Fibroblast of lung (primary cell): ENCODE measurements around the gene FIBCD1. TPM values are rescaled to one million over a fixed set of nuclear protein-coding genes. Genes with fewer than 3 reads are reported as not detected.

Source experiments
- DNase-seq, 2 donors: peaks; one replicate each; pipeline versions ENCODE4 v3.0.0 to v3.0.0-alpha.2; 2010; ENCODE audit warnings: low read depth in 2 of 2
- H2AFZ ChIP-seq: 2 replicates; pipeline ENCODE4 v1.5.1; 2012; ENCODE audit warnings: low read length, control low read depth, inconsistent platforms
- H3K27ac ChIP-seq: 2 replicates; pipeline ENCODE4 v1.5.1; 2011; ENCODE audit warnings: low read length, control low read depth; ENCODE audit not compliant: insufficient read depth
- H3K27me3 ChIP-seq: 2 replicates; pipeline ENCODE4 v1.5.1; 2011; ENCODE audit warnings: mild to moderate bottlenecking, low read length; ENCODE audit not compliant: control insufficient read depth, insufficient read depth
- H3K36me3 ChIP-seq: 2 replicates; pipeline ENCODE4 v1.5.1; 2011; ENCODE audit warnings: low read length; ENCODE audit not compliant: control insufficient read depth, insufficient read depth
- H3K4me1 ChIP-seq: 2 replicates; pipeline ENCODE4 v1.5.1; 2011; ENCODE audit warnings: low read length; ENCODE audit not compliant: control insufficient read depth, insufficient read depth; ENCODE audit errors: extremely low read depth
- H3K4me2 ChIP-seq: 2 replicates; pipeline ENCODE4 v1.5.1; 2011; ENCODE audit warnings: low read length, control low read depth; ENCODE audit not compliant: insufficient read depth; ENCODE audit errors: extremely low read depth
- H3K4me3 ChIP-seq, 4 experiments: fragments of 200-600 bp in 1 of 4; sonication (generic) in 1 of 4; replicated peaks in 1 of 4; 2 replicates each; pipeline ENCODE4 v1.5.1; 2011 to 2016; ENCODE audit warnings: low read length in 4 of 4, low read depth in 3 of 4, mild to moderate bottlenecking in 3 of 4, control low read depth in 2 of 4, inconsistent platforms in 1 of 4, mixed read lengths in 1 of 4; ENCODE audit not compliant: insufficient read depth in 1 of 4; ENCODE audit errors: control extremely low read depth in 1 of 4
- H3K79me2 ChIP-seq: 2 replicates; pipeline ENCODE4 v1.5.1; 2012; ENCODE audit warnings: mild to moderate bottlenecking, low read length, inconsistent platforms; ENCODE audit not compliant: control insufficient read depth, insufficient read depth
- H3K9ac ChIP-seq: 2 replicates; pipeline ENCODE4 v1.5.1; 2011; ENCODE audit warnings: mild to moderate bottlenecking, low read length, control low read depth; ENCODE audit not compliant: insufficient read depth
- H3K9me3 ChIP-seq: 2 replicates; pipeline ENCODE4 v1.5.1; 2012; ENCODE audit warnings: low read depth, low read length; ENCODE audit not compliant: control insufficient read depth, insufficient read depth
- H4K20me1 ChIP-seq: 2 replicates; pipeline ENCODE4 v1.5.1; 2011; ENCODE audit warnings: low read length; ENCODE audit not compliant: control insufficient read depth, insufficient read depth; ENCODE audit errors: extremely low read depth
- CTCF ChIP-seq, 2 donors: IDR thresholded peaks in 1 of 2; conservative IDR thresholded peaks in 1 of 2; 1 replicate in 1 of 2; 2 replicates in 1 of 2; pipeline ENCODE4 v1.5.1; 2011 to 2012; ENCODE audit warnings: low read length in 2 of 2, control low read depth in 1 of 2, inconsistent platforms in 1 of 2, low read depth in 1 of 2, mild to moderate bottlenecking in 1 of 2
- EZH2 ChIP-seq: IDR thresholded peaks from 2 replicates; pipeline ENCODE4 v1.5.1; 2012; ENCODE audit warnings: low read length, control low read depth, mild to moderate bottlenecking; ENCODE audit errors: missing control alignments
- polyA plus RNA-seq, 2 donors: library from polyadenylated mRNA; depleted of rRNA in 1 of 2; stranded (reverse) in 1 of 2; unstranded in 1 of 2; fragments of >200 nt; gene quantifications; 2 replicates each; pipeline ENCODE4 v1.2.1, GENCODE V29; 2011 to 2012; ENCODE audit warnings: missing spikeins in 1 of 2
- total RNA-seq: library from RNA; depleted of rRNA; stranded (reverse); fragments of >200 nt; gene quantifications from 2 replicates; pipeline ENCODE4 v1.2.1, GENCODE V29; 2014

The FIBCD1 gene
- total and polyA plus RNA-seq, 2 donors (not counting 1 experiment from before 2014, with no cell fraction given): 7.3 to 28.0 TPM

GRCh38 chr9:130981002-130981755 is 42.1 kb upstream of the FIBCD1 start:
- peaks cover 5% of the 10 kb centered on the region for H3K27me3 ChIP-seq
- no peak for DNase-seq
- H3K4me3 ChIP-seq: no peak overlapping the region
- no peaks in the 10 kb centered on the region for H3K36me3 ChIP-seq
- no peak overlapping the region for H2AFZ ChIP-seq
- no peaks in the 10 kb centered on the region for H4K20me1 ChIP-seq
- H3K9ac ChIP-seq: no peak overlapping the region
- no peaks in the 10 kb centered on the region for H3K9me3 ChIP-seq
- TF ChIP-seq EZH2: no peak
- TF ChIP-seq CTCF (conservative IDR thresholded peaks at IDR 0.05 in 1 of 2, IDR thresholded peaks at IDR 0.05 in 1 of 2; ENCODE audit: low read depth in 1 of 2, low read length in 2 of 2): no peak
- H3K79me2 ChIP-seq: no peaks in the 10 kb centered on the region
- no peaks in the 10 kb centered on the region for H3K4me1 ChIP-seq
- H3K4me2 ChIP-seq: no peak overlapping the region
- H3K27ac ChIP-seq: no peak overlapping the region

GRCh38 chr9:130980526-130980925 is 41.5 kb upstream of the FIBCD1 start:
- no peak for DNase-seq
- H3K36me3 ChIP-seq: no peaks in the 10 kb centered on the region
- no peak overlapping the region for H2AFZ ChIP-seq
- no peak overlapping the region for H3K4me2 ChIP-seq
- no peak overlapping the region for H3K9ac ChIP-seq
- no peaks in the 10 kb centered on the region for H3K79me2 ChIP-seq
- no peaks in the 10 kb centered on the region for H4K20me1 ChIP-seq
- peaks cover 9% of the 10 kb centered on the region for H3K27me3 ChIP-seq
- H3K4me1 ChIP-seq: no peaks in the 10 kb centered on the region
- no peak for TF ChIP-seq EZH2
- TF ChIP-seq CTCF (conservative IDR thresholded peaks at IDR 0.05 in 1 of 2, IDR thresholded peaks at IDR 0.05 in 1 of 2; ENCODE audit: low read depth in 1 of 2, low read length in 2 of 2): no peak
- H3K27ac ChIP-seq: no peak overlapping the region
- no peak overlapping the region for H3K4me3 ChIP-seq
- H3K9me3 ChIP-seq: no peaks in the 10 kb centered on the region

- Histone ChIP-seq H3K4me2 (no peak overlapping the region), H4K20me1 (no peaks in the 10 kb centered on the region), H3K9ac (no peak overlapping the region), H3K27ac (no peak overlapping the region), H3K36me3 (no peaks in the 10 kb centered on the region), H3K4me1 (no peaks in the 10 kb centered on the region), H2AFZ (no peak overlapping the region), H3K27me3 (peaks cover 9% of the 10 kb centered on the region), H3K79me2 (no peaks in the 10 kb centered on the region), H3K4me3 (no peak overlapping the region), H3K9me3 (no peaks in the 10 kb centered on the region)
- TF ChIP-seq CTCF (conservative IDR thresholded peaks at IDR 0.05 in 1 of 2, IDR thresholded peaks at IDR 0.05 in 1 of 2; ENCODE audit: low read depth in 1 of 2, low read length in 2 of 2): no peak
- TF ChIP-seq EZH2: no peak
- DNase-seq: no peak
Measured at GRCh38 chr9:130979591-130980385, 40.7 kb upstream of the FIBCD1 start.
